ENCODE data around the gene LRRTM4. TPM values are rescaled to one million over a fixed set of nuclear protein-coding genes. Genes with fewer than 3 reads are reported as not detected.
"Not testable (repeated sequence)": the region's sequence is repeated elsewhere in the genome, so short reads cannot be mapped to it uniquely, and the experiment has no call there.

Gene LRRTM4
- total RNA-seq, 1 donor from 2014 or later = 10.6 TPM

- H3K4me1 Mint-ChIP-seq = no peaks in the 10 kb centered on the region
- peaks cover 31% of the 10 kb centered on the region for H3K27me3 Mint-ChIP-seq (ENCODE audit: low read depth)
- H3K4me3 Mint-ChIP-seq = no peak overlapping the region
- no peak for DNase-seq (ENCODE audit: low read depth, low spot score)
- H3K27ac Mint-ChIP-seq (ENCODE audit: unreplicated experiment) = no peak overlapping the region
- peaks cover 4% of the 10 kb centered on the region for H3K9me3 Mint-ChIP-seq
- no peak for TF ChIP-seq CTCF (conservative IDR thresholded peaks at IDR 0.05)
- no peaks in the 10 kb centered on the region for H3K36me3 Mint-ChIP-seq (ENCODE audit: low read depth)
Measured at GRCh38 chr2:77095096-77095495, 427.1 kb downstream of the LRRTM4 start.

- peaks cover 61% of the 10 kb centered on the region for H3K27me3 Mint-ChIP-seq (ENCODE audit: low read depth)
- H3K9me3 Mint-ChIP-seq = peaks cover 11% of the 10 kb centered on the region
- H3K4me3 Mint-ChIP-seq; H3K27ac Mint-ChIP-seq (ENCODE audit: unreplicated experiment); DNase-seq (ENCODE audit: low read depth, low spot score); H3K4me1 Mint-ChIP-seq; H3K36me3 Mint-ChIP-seq (ENCODE audit: low read depth): not testable (repeated sequence)
Measured at GRCh38 chr2:77088424-77088823, 433.8 kb downstream of the LRRTM4 start.

- DNase-seq (ENCODE audit: low read depth, low spot score) = no peak
- peaks cover 5% of the 10 kb centered on the region for H3K4me1 Mint-ChIP-seq
- H3K4me3 Mint-ChIP-seq = no peak overlapping the region
- H3K36me3 Mint-ChIP-seq (ENCODE audit: low read depth) = peaks cover 2% of the 10 kb centered on the region
- H3K27ac Mint-ChIP-seq (ENCODE audit: unreplicated experiment) = no peak overlapping the region
- TF ChIP-seq CTCF (conservative IDR thresholded peaks at IDR 0.05) = no peak
- peaks cover 9% of the 10 kb centered on the region for H3K9me3 Mint-ChIP-seq
- peaks cover 57% of the 10 kb centered on the region for H3K27me3 Mint-ChIP-seq (ENCODE audit: low read depth)
Measured at GRCh38 chr2:77087987-77088414, 434.2 kb downstream of the LRRTM4 start.

- no peak for TF ChIP-seq CTCF (conservative IDR thresholded peaks at IDR 0.05)
- peaks cover 2% of the 10 kb centered on the region for H3K36me3 Mint-ChIP-seq (ENCODE audit: low read depth)
- peaks cover 5% of the 10 kb centered on the region for H3K4me1 Mint-ChIP-seq
- H3K27ac Mint-ChIP-seq (ENCODE audit: unreplicated experiment) = no peak overlapping the region
- H3K9me3 Mint-ChIP-seq = peaks cover 9% of the 10 kb centered on the region
- no peak overlapping the region for H3K4me3 Mint-ChIP-seq
- peaks cover 48% of the 10 kb centered on the region for H3K27me3 Mint-ChIP-seq (ENCODE audit: low read depth)
- DNase-seq (ENCODE audit: low read depth, low spot score) = no peak
Measured at GRCh38 chr2:77086478-77086877, 435.7 kb downstream of the LRRTM4 start.

- Mint-ChIP-seq H3K27me3 (ENCODE audit: low read depth) (peaks cover 43% of the 10 kb centered on the region), H3K4me1 (peaks cover 5% of the 10 kb centered on the region), H3K9me3 (peaks cover 9% of the 10 kb centered on the region), H3K36me3 (ENCODE audit: low read depth) (peaks cover 2% of the 10 kb centered on the region), H3K4me3 (no peak overlapping the region), H3K27ac (ENCODE audit: unreplicated experiment) (no peak overlapping the region)
- TF ChIP-seq CTCF (conservative IDR thresholded peaks at IDR 0.05) = no peak
- DNase-seq (ENCODE audit: low read depth, low spot score) = no peak
Measured at GRCh38 chr2:77086051-77086450, 436.1 kb downstream of the LRRTM4 start.

- Mint-ChIP-seq H3K4me3 (no peak overlapping the region), H3K27me3 (ENCODE audit: low read depth) (peaks cover 39% of the 10 kb centered on the region), H3K4me1 (peaks cover 5% of the 10 kb centered on the region), H3K27ac (ENCODE audit: unreplicated experiment) (no peak overlapping the region), H3K36me3 (ENCODE audit: low read depth) (peaks cover 2% of the 10 kb centered on the region), H3K9me3 (peaks cover 9% of the 10 kb centered on the region)
- TF ChIP-seq CTCF (conservative IDR thresholded peaks at IDR 0.05) = no peak
- DNase-seq (ENCODE audit: low read depth, low spot score) = no peak
Measured at GRCh38 chr2:77085561-77085960, 436.6 kb downstream of the LRRTM4 start.

Data from neural crest cell (in vitro differentiated cells).